CD4-positive, alpha-beta T cell (primary cell): Measurements from ENCODE around the gene UCHL5. TPM values are rescaled to one million over a fixed set of nuclear protein-coding genes. Genes with fewer than 3 reads are reported as not detected.

Experiments
- ATAC-seq: fragments of 200-7000 bp; cut with Tn5 transposase; one replicate; pipeline ENCODE4 v1.10.0; 2022; ENCODE audit warnings: mild to moderate bottlenecking; ENCODE audit not compliant: poor library complexity
- CTCF ChIA-PET: fragments of 350-600 bp; sonication (Branson Sonifier 250); formaldehyde crosslinking; loops from one replicate; lab custom pipeline; 2021; ENCODE audit warnings: antibody characterized with exemption, inconsistent platforms; lab: Charles Lee
- POLR2A ChIA-PET: fragments of 350-600 bp; sonication (Branson Sonifier 250); formaldehyde crosslinking; loops from one replicate; lab custom pipeline; 2021; ENCODE audit warnings: antibody characterized with exemption, inconsistent platforms; lab: Charles Lee
- DNase-seq, 14 experiments: peaks; one replicate each; pipeline ENCODE4 v3.0.0-alpha.2; 2013 to 2020; ENCODE audit warnings: mixed read lengths in 2 of 14
- H3K27ac ChIP-seq, 2 donors: one replicate each; pipeline versions ENCODE4 v1.5.1 to v1.7.0; 2013; ENCODE audit warnings: low read length in 2 of 2, low read depth in 1 of 2, mild to moderate bottlenecking in 1 of 2
- H3K27me3 ChIP-seq, 2 experiments: 1 replicate in 1 of 2; 2 replicates in 1 of 2; pipeline versions ENCODE4 v1.6.1 to v1.7.0; 2013; ENCODE audit warnings: low read length in 2 of 2, control low read depth in 1 of 2, mild to moderate bottlenecking in 1 of 2, moderate library complexity in 1 of 2; ENCODE audit not compliant: insufficient read depth in 2 of 2, control insufficient read depth in 1 of 2
- H3K36me3 ChIP-seq: one replicate; pipeline ENCODE4 v1.6.1; 2013; ENCODE audit warnings: low read length, control low read depth; ENCODE audit not compliant: insufficient read depth
- H3K4me1 ChIP-seq: one replicate; pipeline ENCODE4 v1.6.1; 2013; ENCODE audit warnings: low read length, control low read depth; ENCODE audit not compliant: insufficient read depth
- H3K4me3 ChIP-seq: one replicate; pipeline ENCODE4 v1.5.1; 2013; ENCODE audit warnings: mild to moderate bottlenecking, low read length, moderate library complexity
- H3K9me3 ChIP-seq, 2 experiments: 1 replicate in 1 of 2; 2 replicates in 1 of 2; pipeline versions ENCODE4 v1.6.1 to v1.7.0; 2013; ENCODE audit warnings: low read length in 2 of 2, mild to moderate bottlenecking in 2 of 2, control low read depth in 1 of 2, moderate library complexity in 1 of 2; ENCODE audit not compliant: control insufficient read depth in 1 of 2, insufficient read depth in 1 of 2
- H3K27ac Mint-ChIP-seq: one replicate; pipeline ENCODE4 v1.8.0; 2020; ENCODE audit warnings: mixed read lengths
- H3K27me3 Mint-ChIP-seq: one replicate; pipeline ENCODE4 v1.8.0; 2021; ENCODE audit warnings: mixed read lengths
- H3K36me3 Mint-ChIP-seq: one replicate; pipeline ENCODE4 v1.8.0; 2021; ENCODE audit warnings: low read depth, mixed read lengths
- H3K4me1 Mint-ChIP-seq: one replicate; pipeline ENCODE4 v1.8.0; 2021; ENCODE audit warnings: low read depth, mixed read lengths
- H3K4me3 Mint-ChIP-seq: one replicate; pipeline ENCODE4 v1.8.0; 2020; ENCODE audit warnings: mild to moderate bottlenecking, mixed read lengths
- H3K9me3 Mint-ChIP-seq: one replicate; pipeline ENCODE4 v1.8.0; 2020; ENCODE audit warnings: mixed read lengths
- intact Hi-C, 2 experiments: fragments of 100-400 bp; cut with DNase I in 1 of 2; cut with micrococcal nuclease in 1 of 2; formaldehyde crosslinking; loops; one replicate each; pipeline versions ENCODE4 v1.15.1 to v1.9.0; 2023 to 2025; cut with DNase I, micrococcal nuclease
- total RNA-seq, 174 experiments: library from RNA in 2 of 174; stranded (reverse) in 2 of 174; gene quantifications; one replicate each; pipeline ENCODE4 v1.2.3 and lab custom pipeline; 2021 to 2026
- TF ChIP-seq, protein P1 (sequence below): fragments of 200-600 bp; IDR thresholded peaks from one replicate; pipeline ENCODE4 v1.8.0; 2022; ENCODE audit warnings: antibody characterized with exemption, mild to moderate bottlenecking

UCHL5 gene
- total RNA-seq, 2 experiments from 2014 or later: 16.4 to 19.2 TPM

DNA sequence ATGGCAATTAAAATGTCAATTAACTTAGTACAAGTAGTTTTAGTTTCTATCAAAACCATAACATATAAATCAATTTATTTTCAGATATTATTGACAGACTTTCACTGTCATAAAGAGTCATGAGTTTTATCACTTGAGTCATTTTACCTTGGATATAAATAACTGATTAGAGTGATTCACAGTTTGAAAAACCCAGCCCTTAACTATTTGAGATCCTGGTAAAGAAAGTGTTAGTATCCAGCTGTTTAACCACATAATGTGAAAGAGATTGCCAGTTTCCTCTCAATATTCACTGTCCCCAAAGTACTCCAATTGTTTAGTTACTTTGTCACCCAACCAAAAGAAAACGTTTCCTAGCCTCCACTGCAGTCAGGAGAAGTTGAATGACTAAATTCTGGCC, 91.3 kb downstream of the UCHL5 start:
- CTCF ChIA-PET: no interaction called here
- Histone ChIP-seq H3K9me3 (no peaks in the 10 kb centered on the region), H3K36me3 (no peaks in the 10 kb centered on the region), H3K27me3 (no peaks in the 10 kb centered on the region), H3K4me1 (no peaks in the 10 kb centered on the region), H3K4me3 (no peak overlapping the region), H3K27ac (no peak overlapping the region)
- no peaks in the 10 kb centered on the region for H3K9me3 Mint-ChIP-seq
- intact Hi-C loops: no loop called here
- H3K4me3 Mint-ChIP-seq: no peak overlapping the region
- POLR2A ChIA-PET: no interaction called here
- H3K4me1 Mint-ChIP-seq: peaks cover 4% of the 10 kb centered on the region
- TF ChIP-seq, protein P1, sequence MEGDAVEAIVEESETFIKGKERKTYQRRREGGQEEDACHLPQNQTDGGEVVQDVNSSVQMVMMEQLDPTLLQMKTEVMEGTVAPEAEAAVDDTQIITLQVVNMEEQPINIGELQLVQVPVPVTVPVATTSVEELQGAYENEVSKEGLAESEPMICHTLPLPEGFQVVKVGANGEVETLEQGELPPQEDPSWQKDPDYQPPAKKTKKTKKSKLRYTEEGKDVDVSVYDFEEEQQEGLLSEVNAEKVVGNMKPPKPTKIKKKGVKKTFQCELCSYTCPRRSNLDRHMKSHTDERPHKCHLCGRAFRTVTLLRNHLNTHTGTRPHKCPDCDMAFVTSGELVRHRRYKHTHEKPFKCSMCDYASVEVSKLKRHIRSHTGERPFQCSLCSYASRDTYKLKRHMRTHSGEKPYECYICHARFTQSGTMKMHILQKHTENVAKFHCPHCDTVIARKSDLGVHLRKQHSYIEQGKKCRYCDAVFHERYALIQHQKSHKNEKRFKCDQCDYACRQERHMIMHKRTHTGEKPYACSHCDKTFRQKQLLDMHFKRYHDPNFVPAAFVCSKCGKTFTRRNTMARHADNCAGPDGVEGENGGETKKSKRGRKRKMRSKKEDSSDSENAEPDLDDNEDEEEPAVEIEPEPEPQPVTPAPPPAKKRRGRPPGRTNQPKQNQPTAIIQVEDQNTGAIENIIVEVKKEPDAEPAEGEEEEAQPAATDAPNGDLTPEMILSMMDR: no peak
- no peak overlapping the region for H3K27ac Mint-ChIP-seq
- DNase-seq (no peak), ATAC-seq (no peak)
- H3K27me3 Mint-ChIP-seq: no peaks in the 10 kb centered on the region
- no peaks in the 10 kb centered on the region for H3K36me3 Mint-ChIP-seq

DNA sequence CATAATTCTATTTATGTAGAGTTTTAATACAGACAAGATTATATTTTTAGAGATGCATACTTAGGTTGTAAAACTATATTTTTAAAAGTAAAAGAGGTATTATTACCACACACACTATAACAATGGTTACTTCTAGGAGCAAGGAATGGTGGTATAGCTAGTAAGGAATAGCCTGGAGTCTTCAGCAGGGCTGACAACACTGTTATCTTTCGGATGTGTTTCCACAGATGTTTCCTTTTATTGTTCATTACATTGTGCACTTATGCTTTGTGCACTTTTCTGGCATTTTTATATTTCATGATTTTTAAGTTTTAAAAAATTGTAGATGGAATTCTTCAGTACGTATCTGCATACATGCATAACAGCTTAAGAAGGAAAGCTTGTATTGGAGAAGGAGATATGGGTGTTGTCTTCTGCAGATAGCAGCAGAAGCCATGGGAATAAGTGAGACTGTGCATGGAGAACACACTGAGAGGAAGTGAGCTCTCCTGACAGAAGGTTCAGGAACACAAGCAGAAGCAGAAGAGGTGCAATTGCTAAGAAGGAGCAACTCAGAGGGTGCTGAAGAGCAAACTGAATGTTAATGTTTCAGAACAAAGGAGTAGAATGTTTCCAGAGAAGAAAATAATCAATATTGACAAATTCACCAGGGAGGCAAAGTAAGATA, 91.8 kb downstream of the UCHL5 start:
- Mint-ChIP-seq H3K27ac (no peak overlapping the region), H3K36me3 (no peaks in the 10 kb centered on the region), H3K9me3 (no peaks in the 10 kb centered on the region), H3K27me3 (no peaks in the 10 kb centered on the region), H3K4me1 (peaks cover 7% of the 10 kb centered on the region), H3K4me3 (no peak overlapping the region)
- Histone ChIP-seq H3K4me3 (no peak overlapping the region), H3K27ac (no peak overlapping the region), H3K9me3 (no peaks in the 10 kb centered on the region), H3K27me3 (no peaks in the 10 kb centered on the region), H3K4me1 (no peaks in the 10 kb centered on the region), H3K36me3 (no peaks in the 10 kb centered on the region)
- ATAC-seq: no peak
- DNase-seq: no peak
- TF ChIP-seq, protein P1: no peak
- CTCF ChIA-PET: no interaction called here
- intact Hi-C loops: no loop called here
- POLR2A ChIA-PET: no interaction called here

DNA sequence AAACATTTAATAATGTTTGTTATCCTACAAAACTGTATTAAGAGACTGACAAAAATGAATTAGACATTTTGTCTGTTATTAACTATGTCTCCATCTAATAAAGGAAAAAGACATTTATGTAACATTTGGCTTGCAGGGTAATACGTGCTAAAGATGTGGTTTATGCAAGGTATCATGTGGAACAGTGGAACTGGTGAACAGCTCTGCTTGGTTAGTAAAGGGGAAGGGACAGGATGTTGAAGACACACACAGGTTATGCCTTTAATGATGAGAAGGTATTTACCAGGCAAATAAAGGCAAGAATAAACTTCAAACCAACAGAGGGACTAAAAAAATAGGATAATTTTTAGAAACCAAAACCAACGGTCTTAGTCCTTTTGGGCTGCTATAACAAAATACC, 93.1 kb downstream of the UCHL5 start:
- no peaks in the 10 kb centered on the region for H3K9me3 Mint-ChIP-seq
- ChIA-PET CTCF (no interaction called here), POLR2A (no interaction called here)
- TF ChIP-seq, protein P1: no peak
- H3K4me3 ChIP-seq: no peak overlapping the region
- intact Hi-C loops: no loop called here
- no peaks in the 10 kb centered on the region for H3K36me3 Mint-ChIP-seq
- H3K27ac Mint-ChIP-seq: no peak overlapping the region
- no peaks in the 10 kb centered on the region for H3K36me3 ChIP-seq
- H3K27me3 Mint-ChIP-seq: no peaks in the 10 kb centered on the region
- H3K4me1 ChIP-seq: no peaks in the 10 kb centered on the region
- no peak overlapping the region for H3K4me3 Mint-ChIP-seq
- peaks cover 7% of the 10 kb centered on the region for H3K4me1 Mint-ChIP-seq
- H3K27me3 ChIP-seq: no peaks in the 10 kb centered on the region
- ATAC-seq (no peak), DNase-seq (no peak)
- no peak overlapping the region for H3K27ac ChIP-seq
- no peaks in the 10 kb centered on the region for H3K9me3 ChIP-seq
